K562 (cell line): ENCODE data around the gene ZNF438. TPM values are rescaled to one million over a fixed set of nuclear protein-coding genes. Genes with fewer than 3 reads are reported as not detected.

Experiments used
- ATAC-seq: fragments of 200-7000 bp; cut with Tn5 transposase; 3 replicates; pipeline ENCODE4 v1.9.1; 2020; ENCODE audit warnings: moderate library complexity
- BruUV-seq: library from RNA; stranded (reverse); fragments of 400-500 nt; replicated peaks from 2 replicates; lab custom pipeline; 2021; lab: Mats Ljungman, UMichigan
- CTCF ChIA-PET: fragments of 300-600 bp; formaldehyde crosslinking; extraction: SDS; loops from one replicate; lab custom pipeline; 2021; ENCODE audit warnings: low intra/inter-chr PET ratio; lab: Yijun Ruan, JAX
- POLR2A ChIA-PET: fragments of 300-600, 350-650 bp; sonication (Branson Sonifier 250); formaldehyde crosslinking; extraction: SDS; loops from one replicate; lab custom pipeline; 2021; ENCODE audit warnings: antibody characterized with exemption, inconsistent platforms; lab: Yijun Ruan, JAX
- DNase-seq, 4 experiments: peaks; one replicate each; pipeline versions ENCODE4 v3.0.0 to v3.0.0-alpha.2; 2011 to 2018; ENCODE audit warnings: low spot score in 3 of 4, mixed read lengths in 3 of 4; ENCODE audit errors: extremely low read depth in 1 of 4
- FAIRE-seq: peaks from 2 replicates; lab custom pipeline; 2011; peaks lifted over from hg19 to GRCh38; lab: Jason Lieb, UNC
- H2AFZ ChIP-seq: 2 replicates; pipeline ENCODE4 v1.6.0; 2011; ENCODE audit warnings: low read depth, low read length, control low read depth, inconsistent platforms
- H3K27ac ChIP-seq: fragments of 200-600 bp; 3 replicates; pipeline ENCODE4 v1.8.0; 2011; ENCODE audit warnings: low read depth, mild to moderate bottlenecking, control low read depth, inconsistent platforms, low read length, moderate library complexity, mixed read lengths; ENCODE audit errors: extremely low read depth
- H3K27me3 ChIP-seq, 2 experiments: fragments of 300-600 bp in 1 of 2; 2 replicates in 1 of 2; 3 replicates in 1 of 2; pipeline versions ENCODE4 v1.6.0 to v1.8.0; 2011; ENCODE audit warnings: inconsistent platforms in 2 of 2, low read length in 2 of 2, mild to moderate bottlenecking in 1 of 2, mixed read lengths in 1 of 2, moderate library complexity in 1 of 2; ENCODE audit not compliant: control insufficient read depth in 2 of 2, insufficient read depth in 2 of 2
- H3K36me3 ChIP-seq: fragments of 300-600 bp; 3 replicates; pipeline ENCODE4 v1.8.0; 2011; ENCODE audit warnings: mild to moderate bottlenecking, low read length, inconsistent platforms; ENCODE audit not compliant: control insufficient read depth, insufficient read depth
- H3K4me1 ChIP-seq, 2 experiments: fragments of 200-600 bp in 1 of 2; replicated peaks in 1 of 2; 2 replicates in 1 of 2; 3 replicates in 1 of 2; pipeline versions ENCODE4 v1.5.1 to v1.8.0; 2011; ENCODE audit warnings: inconsistent platforms in 2 of 2, low read length in 2 of 2, mild to moderate bottlenecking in 1 of 2, mixed read lengths in 1 of 2, moderate library complexity in 1 of 2; ENCODE audit not compliant: control insufficient read depth in 2 of 2, insufficient read depth in 2 of 2
- H3K4me2 ChIP-seq: 2 replicates; pipeline ENCODE4 v1.6.1; 2011; ENCODE audit warnings: low read length, control low read depth, inconsistent platforms, mixed read lengths; ENCODE audit not compliant: insufficient read depth
- H3K4me3 ChIP-seq: fragments of 200-600 bp; sonication (generic), shearing (Covaris generic); 2 replicates; pipeline ENCODE4 v1.5.1; 2016; ENCODE audit warnings: control low read depth, inconsistent platforms
- H3K79me2 ChIP-seq: fragments of 200-600 bp; 3 replicates; pipeline ENCODE4 v1.8.0; 2011; ENCODE audit warnings: low read length, inconsistent platforms; ENCODE audit not compliant: control insufficient read depth, insufficient read depth
- H3K9ac ChIP-seq, 2 experiments: 2 replicates each; pipeline versions ENCODE4 v1.6.0 to v1.6.1; 2011; ENCODE audit warnings: low read depth in 2 of 2, low read length in 2 of 2, control low read depth in 1 of 2, inconsistent platforms in 1 of 2, mild to moderate bottlenecking in 1 of 2, mixed read lengths in 1 of 2; ENCODE audit not compliant: insufficient read depth in 1 of 2
- H3K9me1 ChIP-seq: one replicate; pipeline ENCODE4 v1.6.0; 2011; ENCODE audit warnings: inconsistent platforms, mild to moderate bottlenecking, low read length, moderate library complexity; ENCODE audit not compliant: control insufficient read depth, insufficient read depth
- H3K9me3 ChIP-seq: replicated peaks from 2 replicates; pipeline ENCODE4 v1.5.1; 2011; ENCODE audit warnings: low read depth, low read length, inconsistent platforms; ENCODE audit not compliant: control insufficient read depth, insufficient read depth
- H4K20me1 ChIP-seq: replicated peaks from 2 replicates; pipeline ENCODE4 v1.6.1; 2011; ENCODE audit warnings: low read length, inconsistent platforms, mixed read lengths; ENCODE audit not compliant: control insufficient read depth, insufficient read depth
- AFF4 ChIP-seq: sonication (generic); formaldehyde crosslinking; IDR thresholded peaks from 2 replicates; pipeline ENCODE4 v1.8.0; 2023; ENCODE audit warnings: mild to moderate bottlenecking, missing genetic modification reagents
- ATF6 ChIP-seq: sonication (generic); formaldehyde crosslinking; IDR thresholded peaks from 2 replicates; pipeline ENCODE4 v1.4.0; 2020; ENCODE audit warnings: mild to moderate bottlenecking, missing genetic modification reagents
- CGGBP1 ChIP-seq: fragments of 250-450 bp; sonication (Bioruptor Pico); IDR thresholded peaks from 2 replicates; pipeline ENCODE4 v1.9.0; 2021; ENCODE audit warnings: mild to moderate bottlenecking
- PKNOX1 ChIP-seq: fragments of 450-650 bp; IDR thresholded peaks from 2 replicates; pipeline ENCODE4 v1.6.1; 2016
- RCOR1 ChIP-seq, 2 experiments: IDR thresholded peaks; 2 replicates each; pipeline ENCODE4 v1.6.1; 2012; ENCODE audit warnings: low read depth in 2 of 2, low read length in 2 of 2, borderline replicate concordance in 1 of 2, improper control_type of control experiment in 1 of 2
- THRAP3 ChIP-seq: fragments of 450-650 bp; IDR thresholded peaks from 2 replicates; pipeline ENCODE4 v1.6.1; 2016; ENCODE audit warnings: mild to moderate bottlenecking, inconsistent platforms, borderline replicate concordance
- VEZF1 ChIP-seq: fragments of 200-800 bp; sonication (Bioruptor generic); IDR thresholded peaks from 2 replicates; pipeline ENCODE4 v1.6.1; 2017; ENCODE audit warnings: missing genetic modification characterization, missing compliant biosample characterization
- YBX1 ChIP-seq: fragments of 450-650 bp; IDR thresholded peaks from 2 replicates; pipeline ENCODE4 v1.7.1; 2016; ENCODE audit warnings: mild to moderate bottlenecking
- ZNF253 ChIP-seq: fragments of 250-450 bp; sonication (Bioruptor Pico); conservative IDR thresholded peaks from 2 replicates; pipeline ENCODE4 v1.6.1; 2021; ENCODE audit warnings: mild to moderate bottlenecking
- ZNF282 ChIP-seq: sonication (generic); formaldehyde crosslinking; IDR thresholded peaks from 2 replicates; pipeline ENCODE4 v1.8.1; 2023; ENCODE audit warnings: missing genetic modification reagents
- ZNF384 ChIP-seq: IDR thresholded peaks from 2 replicates; pipeline ENCODE4 v1.6.1; 2012; ENCODE audit warnings: low read depth, low read length, improper control_type of control experiment
- WGBS: fragments of 100-300 bp; shearing (Covaris generic); methylation state at CpG from one replicate; pipeline ENCODE4 v1.1.6; 2016; ENCODE audit warnings: low coverage, mixed read lengths; ENCODE audit not compliant: insufficient coverage; ENCODE audit errors: missing lambda C conversion rate; 5-methylcytosine and 5-hydroxymethylcytosine counted together
- in situ Hi-C: fragments of 300-500 bp; cut with MboI; formaldehyde crosslinking; loops from 4 replicates; pipeline ENCODE4 v1.15.0; 2018; ENCODE audit warnings: inconsistent platforms, mixed read lengths
- intact Hi-C: fragments of 100-400 bp; cut with micrococcal nuclease; formaldehyde crosslinking; loops from 2 replicates; pipeline ENCODE4 v1.14.2; 2022
- polyA plus RNA-seq, 8 experiments: library from polyadenylated mRNA; depleted of rRNA in 4 of 8; stranded (reverse) in 5 of 8; unstranded in 3 of 8; fragments of >200 nt; fragmentation: Nextera tagmentation in 2 of 8; fragmentation: Illumina TruSeq in 1 of 8; extraction: Ambion mirVana in 2 of 8; extraction: Trizol in 1 of 8; gene quantifications; 2 replicates each; pipeline versions ENCODE4 v1.2.1 to v1.2.3, GENCODE V29; 2011 to 2014; ENCODE audit warnings: inconsistent platforms in 1 of 8, missing spikeins in 1 of 8
- total RNA-seq, 7 experiments: library from RNA; depleted of rRNA in 6 of 7; stranded (reverse); fragments of >200 nt in 6 of 7; fragmentation: Illumina TruSeq in 2 of 7; extraction: Trizol in 2 of 7; gene quantifications; 2 replicates each; pipeline versions ENCODE4 v1.2.1 to v1.2.3, GENCODE V29; 2011 to 2021; ENCODE audit warnings: low replicate concordance in 1 of 7

ZNF438 gene
- total and polyA plus RNA-seq, 9 of the 15 experiments (the other 6 are each of a cell fraction or from before 2014, with no cell fraction given) = 0.45 to 1.5 (median 0.91) TPM

- H3K27me3 ChIP-seq = peaks cover 0 to 3% of the 10 kb centered on the region in 2 experiments; a peak in 1 of 5 replicates
- peak; percentile 93 to 97 (median 94) for DNase-seq
- POLR2A ChIA-PET = interaction anchor here (0.7 to 1.4 kb wide), 5 partner anchors 11 to 588 kb away, joined by 3 to 8 read pairs (median 3); no protein-coding TSS in a partner anchor
- CTCF ChIA-PET = interaction anchor here (0.7 kb wide), 1 partner anchor 775 kb away, joined by 6 read pairs; no protein-coding TSS in a partner anchor
- H3K9me3 ChIP-seq = no peaks in the 10 kb centered on the region
- H4K20me1 ChIP-seq = no peaks in the 10 kb centered on the region
- peak overlapping the region; percentile 67 for H3K4me3 ChIP-seq
- peak overlapping the region; percentile 97 for H3K27ac ChIP-seq
- no peaks in the 10 kb centered on the region for H3K36me3 ChIP-seq
- H3K4me2 ChIP-seq = peak overlapping the region; percentile 95
- intact Hi-C loops (no loop called here), in situ Hi-C loops (no loop called here)
- FAIRE-seq = peak; percentile 52
- no peaks in the 10 kb centered on the region for H3K9me1 ChIP-seq
- no peaks in the 10 kb centered on the region for H3K79me2 ChIP-seq
- peak overlapping the region; percentile 100 for H2AFZ ChIP-seq
- WGBS = 26% methylated on average over 38 of the region's 51 CpGs
- BruUV-seq = no TSS peak
- ATAC-seq = peak; percentile 97
- H3K4me1 ChIP-seq = peaks cover 8 to 18% of the 10 kb centered on the region in 2 experiments; a peak in 4 of 5 replicates
- H3K9ac ChIP-seq = peak overlapping the region; percentile 85 to 91
- TF ChIP-seq ATF6 (CRISPR knock-in tag) (0 out of 2 replicates have a peak, but pooled peaks have one; percentile 19), RCOR1 (IDR thresholded peaks at IDR 0.05; ENCODE audit: borderline replicate concordance in 1 of 2, low read depth in 2 of 2, low read length in 2 of 2) (0 out of 4 replicates have a peak, but pooled peaks of 1 of the 2 experiments have one; percentile 17), YBX1 (no peak), ZNF253 (CRISPR knock-in tag) (no peak), PKNOX1 (peak; percentile 60), AFF4 (CRISPR knock-in tag) (0 out of 2 replicates have a peak, but pooled peaks have one; percentile 11), THRAP3 (no peak), VEZF1 (CRISPR knock-in tag) (peak; percentile 55), ZNF282 (CRISPR knock-in tag) (no peak), ZNF384 (peak; percentile 62), CGGBP1 (CRISPR knock-in tag) (no peak)
Observed at GRCh38 chr10:31032258-31033132, 830 bp upstream of the ZNF438 start.
